Adrenal gland (tissue), 5 donors: ENCODE measurements around the gene CGB3.

Experiments
- CTCF ChIP-seq, 6 experiments: fragments of 450-650 bp in 4 of 6; fragments of 200-600 bp in 2 of 6; sonication (generic) in 1 of 6; IDR thresholded peaks; 1 replicate in 5 of 6; 2 replicates in 1 of 6; pipeline versions ENCODE4 v1.5.1 to v1.8.0; 2016 to 2021; ENCODE audit warnings: antibody characterized with exemption in 6 of 6, mild to moderate bottlenecking in 2 of 6, moderate library complexity in 1 of 6
- POLR2A ChIP-seq, 2 donors: fragments of 450-650 bp; IDR thresholded peaks; one replicate each; pipeline ENCODE4 v1.6.1; 2017; ENCODE audit warnings: antibody characterized with exemption in 2 of 2, mild to moderate bottlenecking in 2 of 2, moderate library complexity in 1 of 2
- donor health status: DM: no; HTN: no; CAD: no.

DNA sequence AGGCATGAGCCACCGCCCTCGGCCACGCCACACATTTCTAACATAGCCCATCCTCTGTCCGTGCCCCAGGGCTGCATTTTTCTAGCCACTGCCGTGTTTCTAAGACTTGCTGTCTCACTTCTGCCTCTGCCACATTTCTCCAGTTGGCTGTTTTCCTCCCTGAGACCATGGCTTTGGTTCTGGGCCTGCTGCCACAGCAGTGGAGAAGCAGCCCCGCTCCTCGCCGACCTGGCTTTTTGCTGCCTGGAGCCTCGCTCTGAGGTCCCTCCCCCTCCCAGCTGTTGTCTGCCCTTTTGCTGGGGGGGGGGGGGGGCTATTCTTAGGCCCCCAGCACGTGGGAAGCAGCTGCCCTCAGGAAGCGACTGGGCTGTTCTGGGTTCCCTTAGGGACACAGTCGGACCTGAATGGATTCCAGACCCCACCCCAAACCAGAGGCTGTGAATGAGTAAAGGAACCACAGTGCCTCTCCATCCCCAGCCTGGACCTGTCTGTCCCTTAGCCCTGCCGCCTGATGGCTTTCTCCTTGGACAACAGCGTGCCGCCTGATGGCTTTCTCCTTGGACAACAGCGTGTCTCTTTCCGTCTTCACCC lies 34.3 kb downstream of the CGB3 start:
- TF ChIP-seq CTCF (IDR thresholded peaks at IDR 0.05) (no peak), POLR2A (IDR thresholded peaks at IDR 0.05) (no peak)
